Mammary microvascular endothelial cell (primary cell): Measurements from ENCODE around the gene AGPAT2. TPM values are rescaled to one million over a fixed set of nuclear protein-coding genes. Genes with fewer than 3 reads are reported as not detected.

Experiments
- total RNA-seq: library from RNA; depleted of rRNA; stranded (reverse); fragments of >200 nt; gene quantifications from 2 replicates; pipeline ENCODE4 v1.2.3, GENCODE V29; 2015

The AGPAT2 gene
- 37.3 and 38.2 TPM in 2 replicates for total RNA-seq

DNA sequence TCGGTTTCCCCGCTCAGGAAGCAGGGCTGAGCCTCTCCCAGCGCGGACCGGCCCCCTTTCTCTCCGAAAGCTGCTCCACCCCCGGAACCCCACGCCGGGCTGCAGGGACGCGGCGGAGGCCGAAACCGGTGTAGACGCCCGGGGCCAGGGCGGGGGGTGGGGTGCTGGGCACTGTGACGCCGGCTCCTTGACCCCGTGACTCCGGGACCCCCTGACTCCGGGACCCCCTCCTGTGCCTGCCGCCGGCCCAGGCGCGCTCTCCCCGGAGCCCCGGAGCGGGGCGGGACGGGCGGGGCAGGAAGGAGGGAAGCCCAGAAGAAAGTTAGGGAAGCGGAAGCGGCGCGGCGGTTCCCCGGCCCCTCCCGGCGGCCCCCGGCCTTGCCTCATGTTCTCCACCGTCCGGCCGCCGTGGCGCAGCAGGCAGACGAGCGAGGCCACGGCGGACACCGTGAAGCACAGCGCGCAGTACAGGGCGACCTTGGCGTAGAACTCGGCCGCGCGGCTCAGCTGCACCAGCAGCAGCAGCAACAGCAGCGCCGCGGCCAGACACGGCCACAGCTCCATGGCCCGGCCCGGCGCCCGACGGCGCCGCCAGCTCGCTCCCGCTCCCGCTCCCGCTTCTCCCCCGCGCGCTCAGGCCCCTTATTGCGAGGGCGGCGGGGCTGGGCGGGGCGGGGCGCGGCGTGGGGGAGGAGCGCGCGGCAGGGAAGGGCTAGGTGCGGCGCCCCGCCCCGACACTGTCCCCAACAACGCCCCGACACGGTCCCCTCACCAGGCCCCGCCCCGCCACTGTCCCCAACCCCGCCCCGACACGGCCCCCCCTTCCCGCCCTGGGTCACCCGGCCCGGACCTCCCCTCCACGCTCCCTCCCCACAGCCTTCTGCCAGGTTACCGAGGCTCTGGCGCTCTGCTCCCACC lies at the start of gene AGPAT2:
Gene AGPAT2 (minus strand): TSS at position 664 of the 918 bp plus-strand sequence. CDS start 100 bp downstream, at position 564.

DNA sequence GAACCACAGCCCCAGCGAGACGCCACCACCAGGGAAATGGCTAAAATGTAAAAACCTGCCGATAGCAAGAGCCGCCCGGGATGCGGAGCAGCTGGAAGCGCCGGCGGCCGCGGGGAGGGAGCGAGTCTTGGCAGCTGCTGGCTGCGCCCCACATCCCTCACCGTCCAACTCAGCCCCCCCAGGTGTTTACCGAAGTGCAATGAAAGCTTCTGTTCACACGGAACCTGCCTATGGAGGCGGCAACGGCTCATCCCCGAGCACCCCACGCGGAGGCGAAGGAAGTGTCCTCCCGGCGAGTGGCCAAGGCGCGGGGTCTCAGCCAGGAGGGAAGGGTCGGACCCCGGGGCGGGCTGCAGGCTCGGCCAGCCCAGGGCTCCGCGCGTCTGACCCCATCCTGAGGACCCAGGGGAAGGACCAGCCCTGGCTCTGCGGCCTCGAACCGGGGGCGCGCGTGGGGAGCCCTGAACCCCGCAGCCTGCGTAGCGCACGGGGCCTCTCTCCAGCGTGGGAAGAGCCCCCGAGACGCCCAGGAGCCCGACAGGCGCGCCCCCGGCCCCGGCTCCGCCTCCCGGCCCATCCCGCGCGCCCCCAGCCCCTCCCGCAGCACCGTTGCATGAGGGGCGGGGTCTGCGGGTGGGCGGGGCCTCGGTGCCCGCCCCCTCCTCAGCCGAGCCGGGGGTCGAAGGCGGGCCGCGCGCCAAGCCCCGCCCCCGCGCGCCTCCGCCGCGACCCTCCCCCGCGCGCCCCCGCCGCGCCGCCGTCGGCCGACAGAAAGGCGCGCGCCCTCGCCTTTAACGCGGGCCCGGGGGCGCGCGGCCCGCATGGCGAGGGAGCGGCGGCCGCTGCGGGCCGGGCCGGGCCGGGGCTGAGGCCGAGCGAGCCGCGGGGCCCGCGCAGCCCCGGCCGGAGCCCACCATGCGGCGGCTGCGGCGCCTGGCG lies 24.8 kb upstream of the AGPAT2 start, which contains the start of gene DIPK1B:
Gene DIPK1B (plus strand): TSS at position 822 of the 939 bp plus-strand sequence. CDS start 94 bp downstream, at position 916.

DNA sequence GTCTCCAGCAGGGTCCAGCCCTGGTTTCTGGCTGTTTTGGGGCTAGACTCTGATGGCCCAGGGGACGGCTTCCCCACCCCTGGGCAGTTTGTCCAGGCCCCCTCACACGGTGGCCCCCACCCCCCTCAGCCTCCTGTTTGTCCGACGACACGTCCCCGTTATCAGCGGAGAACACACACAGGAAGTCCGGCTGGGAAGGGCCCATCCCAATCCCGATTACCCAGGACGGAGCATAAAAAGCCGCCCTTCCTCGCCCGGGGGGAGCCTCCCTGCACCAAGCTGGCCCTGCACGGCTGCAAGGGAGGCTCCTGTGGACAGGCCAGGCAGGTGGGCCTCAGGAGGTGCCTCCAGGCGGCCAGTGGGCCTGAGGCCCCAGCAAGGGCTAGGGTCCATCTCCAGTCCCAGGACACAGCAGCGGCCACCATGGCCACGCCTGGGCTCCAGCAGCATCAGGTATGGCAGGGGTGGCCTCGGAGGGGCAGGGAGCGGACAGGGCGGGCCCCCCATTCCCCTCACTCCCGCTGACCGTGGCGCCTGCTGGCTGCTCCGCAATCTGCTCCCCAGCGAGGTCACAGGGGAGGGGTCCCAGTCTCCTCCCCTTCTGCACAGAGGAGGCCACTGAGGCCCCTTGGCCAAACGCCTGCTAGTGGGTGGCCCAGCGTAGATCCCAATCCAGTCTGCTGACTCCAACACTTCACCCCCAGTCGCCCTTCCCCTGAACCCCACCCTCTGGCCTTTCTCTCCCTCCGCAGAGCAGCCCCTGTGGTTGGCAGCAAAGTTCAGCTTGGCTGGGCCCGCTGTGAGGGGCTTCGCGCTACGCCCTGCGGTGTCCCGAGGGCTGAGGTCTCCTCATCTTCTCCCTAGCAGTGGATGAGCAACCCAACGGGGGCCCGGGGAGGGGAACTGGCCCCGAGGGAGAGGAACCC lies 24.3 kb downstream of the AGPAT2 start, which contains the start of gene EGFL7:
Gene EGFL7 (plus strand): TSS at position 261 of the 926 bp plus-strand sequence. CDS start 5,367 bp downstream, outside the sequence.

Other genes starting within 250 kb of the AGPAT2 start
- 16.3 and 17.7 TPM in 2 replicates for gene INPP5E, start 247.6 kb downstream of the AGPAT2 start, total RNA-seq
- 36.9 and 37.8 TPM in 2 replicates for gene SEC16A, start 204.4 kb downstream of the AGPAT2 start, total RNA-seq
- 70.4 and 79.5 TPM in 2 replicates for gene NOTCH1, start 141.4 kb downstream of the AGPAT2 start, total RNA-seq
- gene EGFL7, start 24.5 kb downstream of the AGPAT2 start, total RNA-seq = 902 and 1,153 TPM in 2 replicates
- gene DIPK1B, start 25.1 kb upstream of the AGPAT2 start, total RNA-seq = 151 and 161 TPM in 2 replicates
- gene LCN10, start 55.5 kb upstream of the AGPAT2 start, total RNA-seq = 0.44 TPM in 1 of 2 replicates, not detected in the other
- gene LCN6, start 61.1 kb upstream of the AGPAT2 start, total RNA-seq = 0.34 TPM in 1 of 2 replicates, not detected in the other
- gene LCN8, start 70.8 kb upstream of the AGPAT2 start, total RNA-seq = not detected in 2 replicates
- 1.6 TPM in 1 of 2 replicates, not detected in the other for gene LCN15, start 77.1 kb upstream of the AGPAT2 start, total RNA-seq
- gene TMEM141, start 103.9 kb upstream of the AGPAT2 start, total RNA-seq = 113 and 125 TPM in 2 replicates
- gene CCDC183, start 108.9 kb upstream of the AGPAT2 start, total RNA-seq = not detected in 2 replicates
- gene RABL6, start 120.5 kb upstream of the AGPAT2 start, total RNA-seq = 110 and 124 TPM in 2 replicates
- gene AJM1, start 155.0 kb upstream of the AGPAT2 start, total RNA-seq = 0.93 and 1.5 TPM in 2 replicates
- 173 and 189 TPM in 2 replicates for gene PHPT1, start 162.0 kb upstream of the AGPAT2 start, total RNA-seq
- 1.6 and 1.9 TPM in 2 replicates for gene MAMDC4, start 164.9 kb upstream of the AGPAT2 start, total RNA-seq
- gene EDF1, start 178.9 kb upstream of the AGPAT2 start, total RNA-seq = 413 and 485 TPM in 2 replicates
- 17.3 and 18.3 TPM in 2 replicates for gene TRAF2, start 199.1 kb upstream of the AGPAT2 start, total RNA-seq